GM19239 (cell line): Measurements from ENCODE around the gene PTPRM.

Experiments
- DNase-seq: peaks from one replicate; pipeline ENCODE4 v3.0.0; 2011; ENCODE audit warnings: low spot score; ENCODE audit not compliant: insufficient read length
- FAIRE-seq: peaks from 2 replicates; lab custom pipeline; 2011; peaks lifted over from hg19 to GRCh38; lab: Jason Lieb, UNC

PTPRM gene

DNA sequence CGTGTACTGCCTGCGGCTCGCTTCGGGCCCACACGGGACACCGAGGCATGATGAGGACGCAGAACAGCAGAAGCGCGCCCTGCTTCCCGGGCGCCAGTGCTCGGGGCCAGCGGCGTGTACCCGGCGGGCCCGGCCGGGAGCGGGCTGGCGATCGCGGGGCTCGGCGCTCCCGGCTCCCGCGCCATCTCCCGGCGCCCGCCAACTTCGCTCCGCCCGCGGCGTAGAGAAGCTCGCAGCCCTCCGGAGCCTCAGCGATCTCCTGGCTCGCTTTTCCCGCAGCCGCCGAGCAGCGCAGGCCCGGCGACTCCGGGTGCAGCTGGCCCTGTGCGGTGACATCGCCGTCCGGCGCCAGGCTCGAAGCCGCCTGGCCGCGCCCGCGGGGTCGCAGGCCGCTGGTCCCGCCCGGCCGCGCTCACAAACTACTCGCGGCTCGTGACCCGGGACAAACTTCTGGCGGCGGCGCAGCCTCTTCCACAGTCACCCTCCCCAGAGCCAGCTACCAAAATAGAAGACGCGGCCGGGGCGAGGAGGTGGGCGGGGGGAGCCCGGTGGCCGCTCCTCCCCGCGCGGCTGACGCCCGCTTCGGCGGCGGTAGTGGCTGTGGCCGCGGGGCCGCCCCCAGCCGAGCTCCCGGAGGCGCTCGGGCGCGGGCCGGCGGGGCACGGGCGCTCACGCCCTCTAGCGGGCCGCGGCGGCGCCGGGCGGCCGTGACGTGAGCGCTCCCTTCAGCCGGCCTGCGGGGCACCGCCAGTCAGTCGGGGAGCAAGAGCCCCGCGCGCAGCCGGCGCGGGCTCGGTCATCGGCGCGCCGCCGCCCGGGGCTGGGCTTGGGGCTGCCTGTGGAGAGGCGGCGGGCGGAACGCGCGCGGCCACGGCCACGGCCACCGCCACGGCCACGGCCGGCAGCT lies at the start of gene PTPRM:
TSS of gene PTPRM (plus strand) at position 750 of the 907 bp plus-strand sequence. CDS start 503 bp downstream, outside the sequence.
- FAIRE-seq: no peak
- DNase-seq: peak; percentile 72

DNA sequence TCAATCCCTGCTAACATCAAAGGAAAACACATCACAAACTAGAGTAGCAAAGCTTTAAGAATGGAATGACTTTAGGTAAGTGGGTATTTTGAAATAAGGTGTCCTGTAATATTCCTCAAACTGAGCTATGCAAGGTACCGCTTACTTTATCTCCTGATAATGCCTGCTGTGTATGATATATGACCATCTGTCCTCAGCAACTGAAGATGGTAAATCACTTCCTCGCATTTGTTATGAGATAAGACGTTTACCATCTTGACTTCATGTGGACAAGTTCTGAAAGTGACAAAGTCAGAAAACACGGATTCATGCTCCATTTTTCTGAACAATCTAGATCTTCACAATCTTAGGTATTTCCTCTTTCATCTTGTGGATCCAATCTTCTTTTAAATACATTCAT lies 49.3 kb upstream of the PTPRM start:
- DNase-seq: no peak
- FAIRE-seq: no peak

DNA sequence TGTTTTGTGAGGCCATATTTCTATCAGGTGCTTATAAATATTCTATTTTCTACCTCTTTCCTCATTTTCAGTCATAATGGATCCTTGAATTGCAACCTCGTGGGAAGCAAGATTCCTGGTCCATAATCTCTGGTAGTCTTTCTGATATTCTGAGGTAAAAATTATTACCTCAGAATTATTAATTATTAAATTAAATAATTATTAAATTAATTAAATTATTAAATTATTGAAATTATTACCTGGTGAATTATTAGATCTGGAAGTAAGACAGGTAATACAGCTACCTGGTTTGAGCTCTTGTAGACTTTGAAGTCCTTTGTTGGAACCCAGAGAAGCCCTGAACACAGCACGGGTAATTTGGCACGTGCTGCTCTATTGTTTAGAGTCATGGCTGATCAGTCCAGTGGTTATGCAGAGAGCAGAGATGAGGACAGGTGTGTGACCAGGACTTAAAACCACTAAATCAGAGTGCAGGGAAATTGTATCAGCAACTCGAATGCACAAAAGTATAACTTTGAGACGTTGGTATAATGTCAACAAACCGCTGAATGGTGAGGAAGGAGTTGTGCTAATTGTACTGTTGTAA lies 46.8 kb upstream of the PTPRM start:
- no peak for DNase-seq
- FAIRE-seq: no peak

- DNase-seq (no peak), FAIRE-seq (no peak)
Measured at GRCh38 chr18:7521226-7521856, 45.8 kb upstream of the PTPRM start.

DNA sequence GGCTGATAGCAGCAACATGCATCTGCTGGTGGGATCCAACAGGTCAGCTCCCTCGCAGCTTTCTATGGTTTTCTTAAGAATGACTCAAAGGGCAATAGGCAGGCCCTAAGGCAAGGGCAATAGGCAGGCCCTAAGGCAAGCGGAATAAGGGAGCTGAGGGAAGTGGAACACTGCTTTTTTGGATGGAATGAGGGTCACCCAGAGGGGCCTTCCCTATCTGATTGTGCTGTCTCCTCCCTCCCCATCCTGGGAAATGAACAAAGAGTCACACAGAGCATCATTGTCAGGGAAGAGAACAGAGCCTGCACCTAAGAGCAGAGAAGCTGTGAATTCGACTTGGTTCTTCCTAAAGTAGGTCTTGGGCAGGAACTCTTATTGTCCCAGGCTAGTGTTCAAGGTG lies 43.3 kb upstream of the PTPRM start:
- no peak for DNase-seq

GRCh38 chr18:7524786-7525185 lies 42.3 kb upstream of the PTPRM start:
- DNase-seq: no peak

More for the DNA sequence above, 43.3 kb upstream of the PTPRM start:
- FAIRE-seq: no peak

DNA sequence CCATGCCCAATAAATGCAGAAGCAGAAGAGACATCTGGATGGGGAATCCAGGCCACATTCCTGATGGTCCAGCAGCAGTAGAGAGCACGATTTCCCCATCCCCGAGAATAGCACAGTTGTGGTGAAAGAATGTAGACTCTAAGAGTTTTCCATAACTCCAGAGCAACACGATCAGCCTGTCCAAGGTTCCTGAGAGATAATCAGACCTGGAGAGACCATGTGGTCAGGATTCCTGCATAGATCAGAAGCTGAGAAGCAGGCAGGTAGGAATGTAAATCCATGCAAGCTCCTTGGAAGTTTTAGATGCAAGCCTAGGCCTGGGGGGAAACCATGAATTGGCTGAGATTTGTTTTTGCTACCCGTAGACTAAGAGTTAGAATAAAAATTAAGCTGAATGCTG lies 34.2 kb upstream of the PTPRM start:
- FAIRE-seq (no peak), DNase-seq (no peak)

More at GRCh38 chr18:7524786-7525185, 42.3 kb upstream of the PTPRM start:
- no peak for FAIRE-seq

DNA sequence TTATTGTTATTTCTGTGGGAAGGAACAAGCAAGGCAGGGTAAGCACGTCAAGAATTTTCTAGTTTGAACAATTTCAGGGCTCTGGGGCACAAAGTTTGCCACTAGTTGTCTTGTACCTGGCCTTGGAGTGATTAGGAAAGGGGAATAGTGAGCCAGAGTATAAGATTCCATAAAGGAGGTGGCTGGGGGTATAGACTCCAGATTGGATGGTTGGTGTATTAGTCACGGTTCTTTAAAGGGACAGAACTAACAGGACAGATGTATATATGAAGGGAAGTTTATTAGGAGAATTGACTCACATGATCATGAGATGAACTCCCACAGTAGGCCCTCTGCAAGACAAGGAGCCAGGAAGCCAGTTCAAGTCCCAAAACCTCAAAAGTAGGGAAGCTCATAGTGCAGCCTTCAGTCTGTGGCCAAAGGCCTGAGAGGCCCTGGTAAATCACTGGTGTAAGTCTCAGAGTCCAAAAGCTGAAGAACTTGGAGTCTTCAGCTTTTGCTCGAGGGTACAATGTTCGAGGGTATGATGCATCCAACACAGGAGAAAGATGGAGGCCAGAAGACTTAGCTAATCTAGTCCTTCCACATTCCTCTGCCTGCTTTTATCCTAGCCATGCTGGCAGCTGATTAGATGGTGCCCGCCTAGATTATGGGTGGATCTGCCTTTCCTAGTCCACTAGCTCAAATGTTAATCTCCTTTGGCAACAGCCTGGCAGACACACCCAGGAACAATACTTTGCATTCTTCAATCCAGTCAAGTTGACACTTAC lies 31.5 kb upstream of the PTPRM start:
- no peak for DNase-seq
- FAIRE-seq: no peak

DNA sequence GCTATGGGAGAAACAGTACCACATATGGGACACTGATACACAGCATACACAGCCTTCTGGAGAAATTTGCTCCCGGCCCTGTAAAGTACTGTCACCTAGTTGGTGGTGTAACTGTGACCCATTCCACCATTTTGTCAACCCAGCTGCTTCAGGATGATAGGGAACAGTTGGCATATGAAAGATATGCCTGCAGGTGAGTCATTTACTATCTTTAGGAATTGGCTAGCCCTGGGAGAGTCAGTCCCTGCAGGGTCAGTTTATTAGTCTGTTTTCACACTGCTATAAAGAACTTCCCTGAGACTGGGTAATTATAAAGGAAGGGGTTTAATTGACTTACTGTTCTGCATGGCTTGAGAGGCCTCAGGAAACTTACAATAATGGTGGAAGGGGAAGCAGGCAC lies 30.0 kb upstream of the PTPRM start:
- FAIRE-seq: no peak
- DNase-seq: no peak

- FAIRE-seq (no peak), DNase-seq (no peak)
Measured at GRCh38 chr18:7541835-7542234, 25.3 kb upstream of the PTPRM start.

DNA sequence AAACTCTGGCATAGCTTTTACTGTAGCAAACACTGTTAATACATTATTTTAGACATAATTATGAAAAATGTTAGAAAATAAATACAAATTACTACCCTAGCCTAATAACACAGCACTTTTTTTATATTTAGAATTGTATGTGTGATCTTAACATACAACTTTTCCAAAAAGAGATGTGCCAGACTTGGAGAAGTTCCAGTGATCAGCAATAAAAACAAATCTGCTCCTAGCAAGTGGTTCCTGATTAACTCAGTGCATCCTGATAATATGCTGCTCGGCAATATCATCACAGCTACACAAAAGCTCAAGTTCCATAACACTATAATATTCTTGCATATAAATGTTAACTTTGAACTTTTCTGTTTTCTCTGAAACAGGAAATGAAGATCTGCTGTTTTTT lies 22.4 kb upstream of the PTPRM start:
- FAIRE-seq: no peak

GRCh38 chr18:7545734-7546133 lies 21.4 kb upstream of the PTPRM start:
- DNase-seq (no peak), FAIRE-seq (no peak)

More for the DNA sequence above, 22.4 kb upstream of the PTPRM start:
- no peak for DNase-seq

DNA sequence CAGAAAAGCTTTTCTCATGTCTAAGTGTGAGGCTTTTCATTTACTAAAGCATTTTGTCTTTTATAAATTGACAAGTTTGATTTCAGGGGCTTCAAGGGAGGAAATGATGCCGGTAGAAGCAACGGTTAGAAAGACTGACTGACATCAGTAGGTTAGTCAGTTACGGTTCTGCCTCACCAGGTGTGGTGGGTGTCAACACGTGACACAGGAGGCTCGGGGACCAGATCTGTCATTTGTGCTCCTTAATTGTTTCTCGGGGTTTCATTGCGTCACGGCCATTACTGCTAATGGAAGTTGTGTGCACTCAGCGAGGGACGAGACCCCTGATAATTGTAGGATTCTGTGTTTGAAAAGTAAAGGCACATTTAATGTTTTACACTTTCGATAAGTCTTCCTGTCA lies 18.9 kb upstream of the PTPRM start:
- FAIRE-seq (no peak), DNase-seq (no peak)

DNA sequence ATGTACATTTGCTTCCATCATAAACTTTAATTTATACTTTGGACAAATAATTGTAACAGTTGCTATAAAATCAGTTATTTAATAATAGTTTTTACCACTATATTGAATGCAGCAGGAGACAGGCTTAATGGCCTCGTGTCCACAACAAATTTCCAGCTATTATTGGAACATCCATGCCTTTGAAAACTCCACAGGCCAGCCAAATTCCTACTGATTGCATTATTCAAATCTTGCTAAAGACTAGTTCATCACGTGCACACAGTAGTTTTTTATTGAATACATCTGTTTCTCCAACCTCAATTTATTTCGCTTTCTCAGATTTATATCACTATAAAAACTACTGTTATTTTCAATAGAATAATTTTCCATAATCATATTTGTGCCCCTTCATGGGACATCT lies 18.4 kb upstream of the PTPRM start:
- DNase-seq (no peak), FAIRE-seq (no peak)

DNA sequence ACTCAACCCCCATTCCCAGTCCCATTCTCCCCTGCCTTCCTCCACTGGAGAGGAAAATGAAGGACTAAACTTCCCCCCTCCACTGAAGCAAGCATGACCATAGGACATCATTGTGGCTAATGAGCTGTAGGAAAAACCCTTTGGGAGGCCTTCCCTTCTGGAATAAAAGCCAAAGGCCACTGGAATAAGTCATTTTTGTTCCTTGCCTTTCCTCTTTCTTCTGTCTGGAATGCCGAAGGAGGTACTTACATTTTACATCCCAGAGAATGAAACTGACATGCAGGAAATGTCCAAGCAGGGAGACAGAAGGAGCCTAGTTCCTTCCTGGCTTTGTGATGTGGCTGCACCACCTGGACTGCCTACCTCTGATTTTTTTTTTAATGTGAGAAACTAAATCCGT lies 9.1 kb upstream of the PTPRM start:
- no peak for FAIRE-seq
- DNase-seq: no peak

- DNase-seq (no peak), FAIRE-seq (no peak)
Measured at GRCh38 chr18:7558769-7559168, 8.3 kb upstream of the PTPRM start.

DNA sequence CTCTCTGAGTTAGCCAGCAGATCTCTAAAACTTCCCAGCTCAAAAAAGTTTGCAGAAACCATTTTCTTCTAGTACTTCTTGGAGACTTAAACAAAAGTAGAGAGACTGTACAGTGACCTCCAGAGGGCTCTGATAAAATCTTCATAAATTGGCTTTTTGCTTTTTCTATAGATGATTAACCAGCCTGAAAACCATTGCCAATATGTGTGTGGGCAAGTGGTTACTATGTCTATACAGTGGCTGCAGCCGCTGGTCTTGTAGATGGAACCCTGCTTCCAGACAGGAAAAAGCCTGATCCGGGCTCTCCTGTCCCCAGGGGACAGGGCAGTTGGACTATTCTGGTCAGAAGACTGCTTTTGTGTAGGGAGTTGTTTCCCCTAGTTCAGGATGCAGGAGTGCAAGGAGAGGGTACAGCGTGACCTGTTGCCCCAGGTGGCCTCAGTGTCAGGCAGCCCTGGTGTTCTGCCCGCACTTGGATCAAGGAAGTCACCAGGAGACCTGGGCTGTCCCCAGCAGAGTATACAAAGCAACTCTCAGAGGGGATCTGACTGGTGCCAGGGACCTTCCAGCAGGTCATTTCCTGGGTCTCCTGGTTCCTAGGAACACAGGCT lies 7.3 kb upstream of the PTPRM start:
- DNase-seq (no peak), FAIRE-seq (no peak)

DNA sequence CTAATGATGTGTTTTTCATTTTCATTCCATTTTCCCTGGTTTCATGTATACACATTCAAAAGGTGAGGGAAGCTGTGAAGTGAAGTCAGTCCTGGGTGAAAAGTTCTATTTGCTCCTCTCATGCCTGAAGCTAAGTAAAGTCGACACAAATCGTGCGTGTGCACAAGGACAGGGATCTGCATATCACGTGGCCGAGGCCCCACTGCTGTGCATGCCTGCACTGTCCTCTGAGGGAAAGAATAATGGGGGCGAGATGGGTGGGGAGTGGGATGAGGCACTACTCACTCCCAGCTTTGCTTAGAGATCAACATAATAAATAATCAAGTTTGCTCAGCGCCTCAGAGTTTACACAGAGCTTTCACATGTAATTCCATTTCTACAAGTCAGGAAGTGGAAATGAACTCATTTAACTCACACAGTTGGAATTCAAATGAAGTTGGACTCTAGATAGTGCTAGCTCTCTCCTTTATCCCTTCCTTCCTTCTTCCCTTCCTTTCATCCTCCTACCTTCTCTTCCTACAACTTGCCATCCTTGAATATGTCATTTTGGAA lies 5.1 kb upstream of the PTPRM start:
- FAIRE-seq (no peak), DNase-seq (no peak)

- no peak for FAIRE-seq
- no peak for DNase-seq
Measured at GRCh38 chr18:7562491-7562890, 4.6 kb upstream of the PTPRM start.

- DNase-seq: no peak
- FAIRE-seq: no peak
Measured at GRCh38 chr18:7565677-7566076, 1.4 kb upstream of the PTPRM start.
